HG03354 (cell line): ENCODE results near the gene SIGLEC5.
"Not testable (repeated sequence)": the region's sequence is repeated elsewhere in the genome, so short reads cannot be mapped to it uniquely, and the experiment has no call there.

Experiments
- ATAC-seq: cut with Tn5 transposase; IDR thresholded peaks from one replicate; pipeline ENCODE4 v1.9.1; 2021; ENCODE audit warnings: mild to moderate bottlenecking; ENCODE audit not compliant: unreplicated experiment, poor library complexity, severe bottlenecking

Gene SIGLEC5, protein sequence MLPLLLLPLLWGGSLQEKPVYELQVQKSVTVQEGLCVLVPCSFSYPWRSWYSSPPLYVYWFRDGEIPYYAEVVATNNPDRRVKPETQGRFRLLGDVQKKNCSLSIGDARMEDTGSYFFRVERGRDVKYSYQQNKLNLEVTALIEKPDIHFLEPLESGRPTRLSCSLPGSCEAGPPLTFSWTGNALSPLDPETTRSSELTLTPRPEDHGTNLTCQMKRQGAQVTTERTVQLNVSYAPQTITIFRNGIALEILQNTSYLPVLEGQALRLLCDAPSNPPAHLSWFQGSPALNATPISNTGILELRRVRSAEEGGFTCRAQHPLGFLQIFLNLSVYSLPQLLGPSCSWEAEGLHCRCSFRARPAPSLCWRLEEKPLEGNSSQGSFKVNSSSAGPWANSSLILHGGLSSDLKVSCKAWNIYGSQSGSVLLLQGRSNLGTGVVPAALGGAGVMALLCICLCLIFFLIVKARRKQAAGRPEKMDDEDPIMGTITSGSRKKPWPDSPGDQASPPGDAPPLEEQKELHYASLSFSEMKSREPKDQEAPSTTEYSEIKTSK

GRCh38 chr19:51630315-51630714 is at the start of gene SIGLEC5:
SIGLEC5 (minus strand) TSS chr19:51630401; CDS start chr19:51630335, 66 bp downstream.
- ATAC-seq = not testable (repeated sequence)

- ATAC-seq = no peak
These were observed 46.4 kb upstream of the SIGLEC5 start for GRCh38 chr19:51676566-51677083.

- ATAC-seq = not testable (repeated sequence)
These were observed 45.8 kb upstream of the SIGLEC5 start for GRCh38 chr19:51675911-51676565.

GRCh38 chr19:51668216-51668615 is 38.0 kb upstream of the SIGLEC5 start:
- no peak for ATAC-seq

GRCh38 chr19:51664997-51665396 is 34.8 kb upstream of the SIGLEC5 start:
- no peak for ATAC-seq

GRCh38 chr19:51664131-51664530 is 33.9 kb upstream of the SIGLEC5 start:
- ATAC-seq = no peak

DNA sequence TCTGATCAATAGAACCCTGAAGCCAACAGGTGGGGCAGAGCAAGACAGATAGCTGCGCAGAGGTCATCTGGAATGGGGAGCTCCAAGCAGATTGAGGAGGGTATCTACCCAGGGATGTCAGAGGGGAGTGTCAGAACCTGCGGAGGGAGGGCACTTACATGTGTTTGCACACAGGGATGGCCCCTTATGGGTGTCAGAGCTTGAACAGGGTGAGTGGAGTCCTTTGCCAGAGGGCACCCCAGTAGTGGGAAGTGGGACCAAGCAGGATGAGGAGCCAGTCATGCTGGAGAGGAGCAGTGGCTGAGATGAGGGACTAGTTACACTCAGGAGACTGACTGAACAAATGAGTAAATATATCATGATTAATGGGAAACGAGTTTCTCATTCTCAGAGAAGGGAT is 33.4 kb upstream of the SIGLEC5 start:
- ATAC-seq = no peak

DNA sequence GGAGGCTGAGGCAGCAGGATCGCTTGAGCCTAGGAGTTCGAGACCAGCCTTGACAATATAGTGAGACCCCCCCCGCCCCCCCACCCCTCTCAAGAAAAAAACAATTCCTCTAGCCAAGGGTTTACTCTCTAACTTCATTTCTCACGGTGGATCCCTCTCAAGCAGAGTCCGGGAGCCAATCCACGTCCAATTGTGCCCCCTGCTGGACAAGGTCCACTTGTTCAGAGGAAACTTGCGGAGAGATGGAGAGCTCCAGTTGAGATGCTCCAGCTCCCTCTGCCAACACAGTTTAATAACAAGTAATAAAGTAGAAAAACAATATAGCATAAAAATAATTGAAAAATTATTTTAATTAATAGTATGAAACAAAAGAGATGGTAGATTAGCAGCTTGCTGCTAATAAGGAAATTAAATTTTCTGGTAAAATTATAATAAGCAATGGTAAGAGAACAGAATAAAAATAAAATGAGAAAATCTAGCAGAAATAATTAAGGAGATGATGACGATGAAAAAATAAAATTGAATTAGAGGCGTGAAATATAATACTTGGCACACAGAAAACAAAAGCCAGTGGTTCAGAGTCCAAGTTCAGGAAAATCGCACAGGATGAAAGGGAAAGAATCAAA is 30.9 kb upstream of the SIGLEC5 start:
- no peak for ATAC-seq

DNA sequence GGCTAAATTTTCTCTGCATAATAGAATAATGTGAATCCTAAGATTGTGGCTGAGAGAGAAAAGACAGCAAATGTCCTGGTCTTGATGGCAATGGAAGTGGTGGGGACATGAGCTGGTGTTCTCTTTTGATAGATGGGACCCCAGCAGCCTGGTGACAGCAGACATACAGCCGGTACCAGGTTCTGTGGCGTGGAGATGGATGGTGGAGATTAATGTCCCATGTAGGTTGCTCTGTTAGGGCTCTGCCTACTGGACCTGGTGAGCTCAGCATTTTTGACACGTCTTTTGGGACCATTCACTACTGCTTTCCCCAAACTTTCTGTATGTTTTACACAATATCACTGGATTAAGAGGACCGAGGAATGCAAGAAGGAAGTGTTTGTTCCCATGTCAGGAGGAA is 24.6 kb upstream of the SIGLEC5 start:
- ATAC-seq = no peak

GRCh38 chr19:51653162-51653561 is 23.0 kb upstream of the SIGLEC5 start:
- no peak for ATAC-seq

DNA sequence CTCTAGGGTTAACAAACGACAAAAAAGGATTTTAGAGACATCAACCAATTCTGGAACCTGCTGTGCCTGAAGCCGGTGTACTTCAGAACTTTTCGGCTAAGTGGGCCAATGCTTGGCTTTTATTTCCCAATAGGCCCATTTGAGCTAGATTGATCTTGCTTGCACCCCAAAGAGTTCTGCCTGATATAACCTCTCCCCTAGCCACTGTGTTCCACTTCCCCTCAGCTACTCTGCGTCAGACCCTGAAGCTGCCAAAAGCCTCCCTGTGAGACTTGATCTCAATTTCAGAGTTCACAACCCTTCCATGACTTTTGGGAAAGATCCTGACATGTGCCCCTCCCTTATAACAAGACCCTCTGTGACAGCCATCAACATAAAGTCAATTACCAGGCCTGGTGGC is 22.1 kb upstream of the SIGLEC5 start:
- no peak for ATAC-seq

- no peak for ATAC-seq
These were observed 21.1 kb upstream of the SIGLEC5 start for GRCh38 chr19:51651216-51651846.

- no peak for ATAC-seq
These were observed 17.1 kb upstream of the SIGLEC5 start for GRCh38 chr19:51647318-51647717.

GRCh38 chr19:51646730-51647129 is 16.5 kb upstream of the SIGLEC5 start, which contains the start of gene SIGLEC14:
SIGLEC14 (minus strand) TSS chr19:51646825; CDS start chr19:51646759, 66 bp downstream.
- ATAC-seq = peak; percentile 47

GRCh38 chr19:51644636-51645271 is 14.6 kb upstream of the SIGLEC5 start:
- ATAC-seq = no peak

GRCh38 chr19:51641648-51642047 is 11.4 kb upstream of the SIGLEC5 start:
- ATAC-seq = no peak

DNA sequence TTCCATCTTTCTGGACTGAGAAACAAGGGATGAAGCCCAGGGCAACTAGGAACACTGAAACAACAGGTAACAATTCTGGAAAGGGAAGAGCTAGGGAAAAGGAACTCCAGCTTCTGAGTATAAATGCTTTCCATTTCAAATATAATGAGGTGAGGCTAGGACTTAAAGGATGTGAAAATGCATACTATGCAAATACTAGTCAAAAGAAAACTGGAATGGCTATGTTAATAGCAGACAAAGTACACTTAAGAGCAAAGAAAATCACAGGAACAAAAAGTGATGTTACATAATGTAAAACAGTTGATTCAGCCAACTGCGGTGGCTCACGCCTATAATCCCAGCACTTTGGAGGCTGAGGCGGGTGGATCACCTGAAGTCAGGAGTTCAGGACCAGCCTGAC is 10.2 kb upstream of the SIGLEC5 start:
- no peak for ATAC-seq

DNA sequence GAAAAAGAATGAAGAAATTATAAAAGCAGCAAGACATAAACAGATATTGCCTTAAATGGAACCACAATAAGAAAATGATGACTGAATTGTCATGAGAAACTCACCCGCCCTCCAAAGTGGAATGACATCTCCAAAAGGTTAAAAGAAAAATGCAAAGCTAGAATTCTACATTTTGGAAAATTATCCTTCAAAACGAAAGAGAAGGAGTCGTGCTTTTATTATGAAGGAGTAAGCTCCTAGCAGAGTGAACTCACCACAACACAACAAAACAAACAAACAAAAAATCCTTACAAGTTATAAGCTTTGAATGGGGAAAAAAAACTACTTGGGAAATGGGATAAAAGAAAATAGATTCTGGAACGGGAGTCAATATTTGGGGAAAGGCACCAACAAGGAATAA is 9.7 kb upstream of the SIGLEC5 start:
- ATAC-seq = no peak

DNA sequence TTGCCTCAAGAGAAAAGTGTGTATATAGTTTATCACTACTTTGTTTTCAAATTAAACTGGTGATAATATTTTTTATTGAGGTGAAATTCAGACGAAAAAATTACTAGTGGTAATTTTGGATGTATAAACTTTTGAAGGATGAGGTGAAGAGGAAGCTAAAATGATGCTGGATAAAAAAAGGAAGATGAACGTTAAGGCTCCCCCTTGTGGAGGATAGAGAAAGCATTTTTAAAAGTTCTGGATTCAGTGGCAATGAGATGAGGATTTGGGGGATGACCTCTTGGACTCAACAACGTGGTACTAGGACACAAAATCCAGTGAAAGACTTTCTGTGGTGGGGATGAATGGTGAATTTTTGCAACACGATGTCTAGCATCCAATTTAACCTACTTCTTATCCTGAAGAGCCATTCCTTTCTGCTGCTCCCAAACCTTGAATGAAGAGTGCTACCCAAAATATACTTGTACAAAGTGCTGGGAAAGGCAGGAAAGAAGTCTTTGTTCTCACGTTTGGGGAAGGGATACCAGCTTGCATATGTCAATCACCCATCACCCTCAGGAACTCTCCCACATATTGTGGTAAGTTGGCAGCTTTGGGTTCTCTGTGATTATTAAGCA is 7.3 kb upstream of the SIGLEC5 start:
- no peak for ATAC-seq
